Hepatocyte (in vitro differentiated cells): ENCODE data around the gene LAMB3.

Experiments
- CTCF ChIP-seq: fragments of 200-600 bp; sonication (generic); IDR thresholded peaks from 2 replicates; pipeline ENCODE4 v1.5.1; 2016; ENCODE audit warnings: antibody characterized with exemption, mild to moderate bottlenecking; ENCODE audit not compliant: poor library complexity
- EZH2 ChIP-seq: fragments of 200-600 bp; sonication (generic); IDR thresholded peaks from 2 replicates; pipeline ENCODE4 v1.6.1; 2016; ENCODE audit warnings: antibody characterized with exemption, mild to moderate bottlenecking, borderline replicate concordance
- EZH2phosphoT487 ChIP-seq: fragments of 200-600 bp; sonication (generic); IDR thresholded peaks from one replicate; pipeline ENCODE4 v1.6.1; 2018; ENCODE audit warnings: antibody characterized with exemption, mild to moderate bottlenecking, low read depth, moderate library complexity; ENCODE audit not compliant: unreplicated experiment, severe bottlenecking

DNA sequence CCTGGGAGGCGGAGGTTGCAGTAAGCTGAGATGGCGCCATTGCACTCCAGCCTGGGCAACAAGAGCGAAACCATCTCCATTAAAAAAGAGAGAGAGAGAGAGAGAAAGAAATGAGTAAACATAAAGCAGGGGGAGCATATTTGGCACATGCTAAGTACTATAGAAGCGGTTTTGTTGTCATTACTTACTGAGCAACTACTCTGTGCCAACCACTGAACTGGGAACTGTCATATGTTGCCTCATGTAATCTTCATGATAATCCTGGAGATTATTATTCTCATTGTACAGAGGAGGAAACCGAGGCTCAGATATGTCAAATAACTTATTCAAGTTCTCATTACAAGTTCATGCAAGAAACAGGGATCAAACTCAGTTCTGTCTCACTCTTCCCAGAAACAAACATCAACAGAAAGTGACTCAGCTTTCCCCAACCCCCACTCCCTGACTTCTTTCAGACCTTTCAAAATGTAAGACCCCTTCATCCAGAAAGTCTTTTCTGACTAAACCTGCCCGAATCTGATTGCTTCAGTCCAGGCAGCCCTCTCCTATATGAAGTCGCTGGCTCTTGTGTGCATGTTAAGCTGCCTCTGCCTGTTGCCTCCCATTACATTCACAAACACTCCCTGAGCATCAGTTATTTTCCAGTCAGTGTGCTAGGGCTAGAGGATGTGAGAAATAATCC is 23.5 kb downstream of the LAMB3 start:
- TF ChIP-seq CTCF (no peak), EZH2 (no peak), EZH2phosphoT487 (no peak)
